Ishikawa (cell line): ENCODE data around the gene KSR2.

Experiments
- EGR1 ChIP-seq: IDR thresholded peaks from 2 replicates; pipeline ENCODE4 v1.6.1; 2012
- MAX ChIP-seq: IDR thresholded peaks from 2 replicates; pipeline ENCODE4 v1.6.1; 2012
- RAD21 ChIP-seq: IDR thresholded peaks from 2 replicates; pipeline ENCODE4 v1.6.1; 2012; ENCODE audit warnings: low read depth
- USF1 ChIP-seq: IDR thresholded peaks from 2 replicates; pipeline ENCODE4 v1.6.1; 2012

- TF ChIP-seq EGR1, result no peak
- no peak for TF ChIP-seq RAD21
- TF ChIP-seq USF1, result no peak
- no peak for TF ChIP-seq MAX
These were observed 42.1 kb upstream of the KSR2 start for GRCh38 chr12:118010903-118011302.
